ENCODE measurements around the gene OPN1LW.
A peak's percentile ranks its signal among the peaks of the same experiment; 100 is the strongest.

Gene OPN1LW

DNA sequence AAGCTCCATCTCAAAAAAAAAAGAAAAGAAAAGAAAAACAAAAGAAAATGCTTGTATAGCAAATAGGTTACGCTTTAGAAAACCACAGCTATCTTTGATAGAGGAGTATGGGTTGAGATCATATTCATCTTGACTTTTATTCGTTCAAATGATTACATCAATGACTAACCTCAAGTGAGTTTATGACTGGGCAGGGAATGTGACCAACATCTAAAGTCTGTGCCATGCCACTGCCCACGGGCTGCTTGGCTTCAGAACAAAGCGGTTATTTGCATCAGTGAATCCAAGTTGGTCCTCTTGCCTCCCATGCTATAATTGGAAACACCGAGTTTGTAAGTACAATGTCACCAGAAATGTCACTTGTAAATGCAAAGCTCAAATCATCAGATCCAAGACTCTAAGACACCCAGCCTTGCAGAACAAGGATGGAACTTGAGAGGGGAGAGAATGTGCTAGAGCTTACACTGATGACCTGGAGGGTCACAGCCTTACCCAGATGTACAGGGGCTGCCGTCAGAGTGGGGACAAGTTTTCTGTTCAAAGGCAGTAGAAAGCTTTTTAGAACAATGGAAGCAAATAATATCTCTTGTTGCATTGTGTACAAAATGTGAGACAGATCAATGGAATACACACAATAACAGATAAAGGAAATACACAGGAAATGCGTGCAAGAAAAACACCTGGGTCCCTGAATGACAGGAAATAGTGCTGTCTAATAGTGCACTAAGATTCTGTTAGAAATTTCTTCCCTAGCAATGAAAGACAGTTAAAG lies 8.4 kb upstream of the OPN1LW start:
- TF ChIP-seq, protein P1, sequence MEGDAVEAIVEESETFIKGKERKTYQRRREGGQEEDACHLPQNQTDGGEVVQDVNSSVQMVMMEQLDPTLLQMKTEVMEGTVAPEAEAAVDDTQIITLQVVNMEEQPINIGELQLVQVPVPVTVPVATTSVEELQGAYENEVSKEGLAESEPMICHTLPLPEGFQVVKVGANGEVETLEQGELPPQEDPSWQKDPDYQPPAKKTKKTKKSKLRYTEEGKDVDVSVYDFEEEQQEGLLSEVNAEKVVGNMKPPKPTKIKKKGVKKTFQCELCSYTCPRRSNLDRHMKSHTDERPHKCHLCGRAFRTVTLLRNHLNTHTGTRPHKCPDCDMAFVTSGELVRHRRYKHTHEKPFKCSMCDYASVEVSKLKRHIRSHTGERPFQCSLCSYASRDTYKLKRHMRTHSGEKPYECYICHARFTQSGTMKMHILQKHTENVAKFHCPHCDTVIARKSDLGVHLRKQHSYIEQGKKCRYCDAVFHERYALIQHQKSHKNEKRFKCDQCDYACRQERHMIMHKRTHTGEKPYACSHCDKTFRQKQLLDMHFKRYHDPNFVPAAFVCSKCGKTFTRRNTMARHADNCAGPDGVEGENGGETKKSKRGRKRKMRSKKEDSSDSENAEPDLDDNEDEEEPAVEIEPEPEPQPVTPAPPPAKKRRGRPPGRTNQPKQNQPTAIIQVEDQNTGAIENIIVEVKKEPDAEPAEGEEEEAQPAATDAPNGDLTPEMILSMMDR (IDR thresholded peaks at IDR 0.05; ENCODE audit: insufficient read depth, low read depth, low read length, missing control alignments) = no peak
- DNase-seq (ENCODE audit: low read depth) = no peak
- no peak overlapping the region for H3K4me3 ChIP-seq (ENCODE audit: low read length)

DNA sequence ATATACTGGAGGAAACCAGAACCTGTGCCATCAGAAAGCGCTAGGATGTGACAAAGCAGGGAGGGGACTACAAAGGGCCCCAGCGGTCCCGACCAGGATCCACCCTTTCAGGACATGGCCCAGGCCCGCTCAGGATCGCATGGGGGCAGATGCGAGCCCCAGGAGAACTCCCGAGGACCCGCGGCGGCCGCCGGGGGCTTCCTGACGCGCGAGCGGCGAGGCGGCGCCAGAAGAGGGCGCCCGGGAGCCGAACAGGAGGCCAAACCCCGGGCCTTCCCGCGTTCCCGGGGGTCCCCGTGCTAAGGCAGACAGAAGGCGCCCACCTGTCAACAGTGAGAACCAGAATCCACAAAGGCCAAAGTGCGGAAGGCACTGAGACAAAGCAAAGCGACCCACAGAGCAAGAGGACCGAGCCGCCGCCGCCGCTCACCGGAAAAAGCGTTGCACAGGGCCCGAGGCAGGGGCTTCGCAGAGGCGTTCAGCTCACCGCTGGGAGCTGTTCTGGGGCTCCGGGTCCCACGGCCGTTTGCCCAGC lies 7.3 kb upstream of the OPN1LW start:
- DNase-seq (ENCODE audit: low read depth) = peak; percentile 33
- peak overlapping the region; percentile 28 for H3K4me3 ChIP-seq (ENCODE audit: low read length)
- TF ChIP-seq, protein P1 (IDR thresholded peaks at IDR 0.05; ENCODE audit: insufficient read depth, low read depth, low read length, missing control alignments) = peak; percentile 39

DNA sequence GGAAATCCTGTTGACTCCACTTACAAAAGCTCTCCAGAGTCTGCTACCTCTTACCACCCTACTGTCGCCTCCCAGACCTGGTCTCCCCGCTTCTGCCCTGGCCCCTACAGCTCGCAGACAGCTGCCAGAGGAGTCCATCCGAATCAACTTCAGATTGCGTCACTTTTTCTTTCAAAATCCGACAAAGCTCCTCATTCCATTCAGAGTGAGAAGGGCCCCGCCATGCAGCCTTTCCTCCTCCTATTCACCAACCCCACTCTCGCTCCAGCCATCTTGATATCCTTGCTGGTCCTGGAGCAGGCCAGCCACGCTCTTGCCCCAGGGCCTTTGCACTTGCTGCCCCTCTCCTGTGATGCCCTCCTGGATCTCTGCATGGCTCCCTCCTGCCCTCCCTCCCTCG lies 5.2 kb upstream of the OPN1LW start:
- no peak for DNase-seq (ENCODE audit: low read depth)
- no peak overlapping the region for H3K4me3 ChIP-seq (ENCODE audit: low read length)
- TF ChIP-seq, protein P1 (IDR thresholded peaks at IDR 0.05; ENCODE audit: insufficient read depth, low read depth, low read length, missing control alignments) = no peak

DNA sequence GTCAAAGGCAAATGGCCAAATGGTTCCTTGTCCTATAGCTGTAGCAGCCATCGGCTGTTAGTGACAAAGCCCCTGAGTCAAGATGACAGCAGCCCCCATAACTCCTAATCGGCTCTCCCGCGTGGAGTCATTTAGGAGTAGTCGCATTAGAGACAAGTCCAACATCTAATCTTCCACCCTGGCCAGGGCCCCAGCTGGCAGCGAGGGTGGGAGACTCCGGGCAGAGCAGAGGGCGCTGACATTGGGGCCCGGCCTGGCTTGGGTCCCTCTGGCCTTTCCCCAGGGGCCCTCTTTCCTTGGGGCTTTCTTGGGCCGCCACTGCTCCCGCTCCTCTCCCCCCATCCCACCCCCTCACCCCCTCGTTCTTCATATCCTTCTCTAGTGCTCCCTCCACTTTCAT lies 3.8 kb upstream of the OPN1LW start:
- DNase-seq (ENCODE audit: low read depth) = no peak
- H3K4me3 ChIP-seq (ENCODE audit: low read length) = no peak overlapping the region
- TF ChIP-seq, protein P1 (IDR thresholded peaks at IDR 0.05; ENCODE audit: insufficient read depth, low read depth, low read length, missing control alignments) = no peak

DNA sequence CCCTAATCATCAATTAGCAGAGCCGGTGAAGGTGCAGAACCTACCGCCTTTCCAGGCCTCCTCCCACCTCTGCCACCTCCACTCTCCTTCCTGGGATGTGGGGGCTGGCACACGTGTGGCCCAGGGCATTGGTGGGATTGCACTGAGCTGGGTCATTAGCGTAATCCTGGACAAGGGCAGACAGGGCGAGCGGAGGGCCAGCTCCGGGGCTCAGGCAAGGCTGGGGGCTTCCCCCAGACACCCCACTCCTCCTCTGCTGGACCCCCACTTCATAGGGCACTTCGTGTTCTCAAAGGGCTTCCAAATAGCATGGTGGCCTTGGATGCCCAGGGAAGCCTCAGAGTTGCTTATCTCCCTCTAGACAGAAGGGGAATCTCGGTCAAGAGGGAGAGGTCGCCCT lies 3.3 kb upstream of the OPN1LW start:
- TF ChIP-seq, protein P1 (IDR thresholded peaks at IDR 0.05; ENCODE audit: insufficient read depth, low read depth, low read length, missing control alignments) = no peak
- no peak for DNase-seq (ENCODE audit: low read depth)
- no peak overlapping the region for H3K4me3 ChIP-seq (ENCODE audit: low read length)

DNA sequence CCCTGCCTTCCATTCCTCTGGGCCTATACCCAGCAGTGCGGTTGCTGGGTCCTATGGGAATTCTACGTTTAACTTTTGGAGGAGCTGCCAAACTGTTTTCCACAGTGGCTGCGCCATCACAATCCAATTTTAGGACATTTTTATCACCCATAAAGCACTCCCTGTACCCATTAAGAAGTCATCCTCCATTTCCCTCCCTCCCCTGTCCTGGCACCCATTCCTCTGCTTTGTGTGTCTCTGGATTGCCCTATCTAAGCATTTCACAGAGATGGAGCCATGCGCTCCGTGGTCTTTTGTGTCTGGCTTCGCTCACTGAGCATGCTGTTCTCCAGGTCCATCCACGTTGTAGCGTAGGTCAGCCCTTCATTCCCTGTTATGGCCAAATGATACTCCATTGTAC lies 1.7 kb upstream of the OPN1LW start:
- no peak for DNase-seq (ENCODE audit: low read depth)
- H3K4me3 ChIP-seq (ENCODE audit: low read length) = no peak overlapping the region
- TF ChIP-seq, protein P1 (IDR thresholded peaks at IDR 0.05; ENCODE audit: insufficient read depth, low read depth, low read length, missing control alignments) = no peak

Measured in epithelial cell of esophagus (primary cell).